IPS-18c (cell line): Measurements from ENCODE around the gene ADRA2C.

Experiments
- H3K4me3 ChIP-seq: 2 replicates; pipeline ENCODE4 v1.7.0; 2013; ENCODE audit warnings: low read depth, mild to moderate bottlenecking, low read length, moderate library complexity; ENCODE audit not compliant: insufficient read depth
- H3K9me3 ChIP-seq: one replicate; pipeline ENCODE4 v1.6.1; 2013; ENCODE audit warnings: mild to moderate bottlenecking, low read length, moderate library complexity; ENCODE audit not compliant: control insufficient read depth, insufficient read depth

ADRA2C gene

DNA sequence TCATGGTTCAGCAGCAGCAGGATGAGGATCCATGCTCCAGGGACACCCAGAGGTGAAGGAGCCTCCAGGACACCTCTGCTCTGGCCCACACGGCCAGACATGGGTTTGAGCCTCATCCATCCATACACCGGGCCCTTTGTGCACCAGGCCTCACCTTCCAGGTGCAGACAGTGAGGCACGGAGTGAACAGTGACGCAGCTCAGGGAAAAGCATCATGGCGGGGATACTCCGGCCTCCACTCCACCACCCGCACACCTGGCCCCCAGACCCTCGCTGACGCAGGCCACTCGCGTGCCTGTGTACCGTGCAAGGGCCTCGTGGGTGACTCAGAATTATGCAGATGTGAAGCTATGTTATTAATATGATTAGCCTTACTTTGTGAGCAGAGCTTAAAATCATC, 33.3 kb downstream of the ADRA2C start:
- Histone ChIP-seq H3K4me3 (no peak overlapping the region), H3K9me3 (no peaks in the 10 kb centered on the region)

DNA sequence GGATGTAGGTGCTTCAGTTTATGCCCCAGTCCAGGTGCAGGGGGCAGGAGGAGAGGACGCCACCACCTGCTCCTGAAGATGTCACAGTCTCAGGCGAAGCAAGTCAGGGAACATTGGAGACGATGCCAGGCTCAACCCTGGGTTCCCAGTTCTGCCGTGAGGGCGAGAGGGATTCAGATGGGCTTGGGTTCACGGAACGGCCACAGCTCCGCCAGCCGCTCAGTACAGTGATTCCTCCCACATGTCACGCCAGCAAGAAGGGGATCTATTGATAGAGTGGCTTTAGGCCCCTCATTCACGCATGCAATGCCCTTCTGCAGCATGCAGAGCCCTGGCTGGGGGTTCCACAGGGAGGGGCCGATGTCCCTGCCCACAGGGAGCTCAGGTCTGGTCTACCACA, 34.2 kb downstream of the ADRA2C start:
- no peak overlapping the region for H3K4me3 ChIP-seq
- no peaks in the 10 kb centered on the region for H3K9me3 ChIP-seq

- Histone ChIP-seq H3K9me3 (no peaks in the 10 kb centered on the region), H3K4me3 (no peak overlapping the region)
These were observed 35.3 kb downstream of the ADRA2C start for GRCh38 chr4:3801521-3801920.

- Histone ChIP-seq H3K9me3 (no peaks in the 10 kb centered on the region), H3K4me3 (no peak overlapping the region)
These were observed 35.9 kb downstream of the ADRA2C start for GRCh38 chr4:3801931-3802550.

DNA sequence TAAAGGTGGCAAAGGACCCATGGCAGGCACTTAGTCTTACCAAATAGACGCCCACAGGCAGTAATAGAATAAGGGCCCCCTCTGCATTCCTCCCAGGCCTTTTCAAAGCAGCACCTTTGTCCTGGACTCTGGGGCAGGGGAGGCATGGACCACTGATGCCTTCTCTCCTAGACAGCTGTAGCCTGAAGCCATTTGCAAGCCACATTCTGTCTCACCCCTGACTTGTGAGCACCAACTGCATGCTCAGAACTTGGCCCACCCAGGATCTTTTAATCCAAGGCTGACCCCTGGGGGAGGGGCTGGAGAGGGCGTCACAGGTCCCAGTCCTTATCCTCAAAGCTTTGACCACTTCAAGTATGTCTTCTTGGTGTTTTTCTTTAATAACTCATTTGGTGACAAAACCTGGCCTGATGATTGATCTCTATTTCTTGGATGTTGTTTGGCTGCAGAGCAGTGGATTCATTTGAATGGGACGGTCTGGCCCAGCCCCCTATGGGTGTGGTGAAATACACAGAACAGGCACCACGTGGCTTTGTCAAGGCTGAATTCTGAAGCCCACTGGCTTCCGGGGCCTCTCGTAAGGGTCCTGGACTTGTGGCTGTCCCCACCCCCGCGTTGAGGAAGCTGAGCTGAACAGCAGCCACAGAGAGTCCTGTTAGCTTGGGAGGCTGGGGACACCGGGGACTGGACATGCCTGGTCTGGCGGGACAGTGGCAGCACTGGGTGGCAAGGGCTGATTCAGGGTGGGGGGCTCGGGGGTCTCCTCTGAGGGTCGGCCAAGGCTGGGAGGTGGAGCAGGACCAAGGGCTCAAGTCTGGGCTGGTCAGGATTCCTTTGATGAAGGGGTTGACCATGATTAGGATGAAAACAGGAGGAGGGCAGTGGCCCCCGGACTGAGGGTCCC, 36.6 kb downstream of the ADRA2C start:
- Histone ChIP-seq H3K4me3 (no peak overlapping the region), H3K9me3 (no peaks in the 10 kb centered on the region)

DNA sequence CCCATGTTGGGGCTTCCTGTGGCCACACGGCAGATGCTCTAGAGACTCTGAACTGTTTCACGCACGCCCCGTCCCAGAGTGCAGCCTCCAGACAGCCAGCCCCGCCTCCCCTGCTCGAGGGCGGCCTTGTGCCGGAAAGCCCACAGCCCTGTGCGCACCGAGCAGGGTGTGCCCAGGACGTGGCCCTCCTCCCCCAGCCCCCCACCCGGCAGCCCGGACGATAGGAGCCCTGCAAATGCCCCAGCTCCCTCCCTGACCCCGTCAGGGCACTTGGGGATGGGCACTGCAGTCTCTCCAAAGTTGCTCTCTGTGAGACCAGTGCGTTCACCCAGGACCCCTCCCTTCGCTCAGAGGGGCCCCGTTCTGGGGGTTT, 37.3 kb downstream of the ADRA2C start:
- H3K4me3 ChIP-seq = no peak overlapping the region
- H3K9me3 ChIP-seq = no peaks in the 10 kb centered on the region

- Histone ChIP-seq H3K9me3 (no peaks in the 10 kb centered on the region), H3K4me3 (no peak overlapping the region)
These were observed 37.8 kb downstream of the ADRA2C start for GRCh38 chr4:3803946-3804345.

DNA sequence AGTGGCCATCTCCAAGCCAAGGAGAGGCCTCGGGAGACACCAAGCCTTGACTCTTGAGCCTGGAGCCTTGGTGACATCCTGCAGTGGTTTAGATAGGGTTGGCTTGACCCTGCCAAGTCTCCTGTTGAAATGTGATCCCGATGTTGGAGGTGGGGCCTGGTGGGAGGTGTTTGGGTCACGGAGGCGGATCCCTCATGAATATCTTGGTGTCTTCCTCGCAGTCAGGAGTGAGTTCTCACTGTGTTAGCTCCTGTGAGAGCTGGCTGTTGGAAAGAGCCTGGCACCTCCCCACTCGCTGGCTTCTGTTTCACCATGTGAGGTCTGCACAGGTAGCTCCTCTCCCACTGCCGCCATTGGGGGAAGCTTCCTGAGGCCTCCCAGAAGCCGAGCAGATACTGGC, 38.8 kb downstream of the ADRA2C start:
- H3K4me3 ChIP-seq = no peak overlapping the region
- peaks cover 2% of the 10 kb centered on the region for H3K9me3 ChIP-seq

GRCh38 chr4:3805731-3806130, 39.5 kb downstream of the ADRA2C start:
- peaks cover 2% of the 10 kb centered on the region for H3K9me3 ChIP-seq
- no peak overlapping the region for H3K4me3 ChIP-seq

GRCh38 chr4:3807311-3807710, 41.1 kb downstream of the ADRA2C start:
- Histone ChIP-seq H3K4me3 (no peak overlapping the region), H3K9me3 (peaks cover 2% of the 10 kb centered on the region)

DNA sequence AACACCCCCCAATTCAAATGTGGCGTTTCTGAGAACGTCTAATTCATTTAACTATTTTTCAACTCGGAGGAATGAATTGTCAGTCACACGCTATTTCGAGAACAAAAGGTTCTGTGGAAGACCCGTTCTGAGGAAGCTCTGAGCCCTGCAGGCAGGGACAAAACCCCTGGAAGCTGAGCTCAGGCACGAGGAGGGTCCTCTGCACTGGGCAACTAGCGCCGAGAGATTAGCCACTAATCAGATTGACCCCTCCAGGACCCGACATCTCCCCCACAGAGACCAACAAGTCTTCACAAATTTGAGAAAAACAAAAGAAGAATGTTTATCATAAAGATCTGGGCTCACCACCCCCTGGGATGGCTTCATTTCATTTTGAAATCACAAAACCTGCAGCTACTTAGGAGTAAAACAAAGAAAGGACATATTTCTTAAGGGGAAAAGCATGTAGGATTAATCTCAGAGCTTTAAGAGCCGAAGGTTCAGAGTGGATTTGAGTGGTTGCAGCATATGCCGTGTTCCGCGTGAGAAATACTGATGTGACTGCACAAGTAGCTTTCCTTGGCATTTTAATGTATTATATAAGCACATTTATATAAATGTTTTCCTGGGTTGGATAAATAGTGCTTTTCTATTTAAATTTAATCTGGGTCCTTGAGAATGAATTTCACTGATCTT, 41.8 kb downstream of the ADRA2C start:
- Histone ChIP-seq H3K9me3 (peaks cover 2% of the 10 kb centered on the region), H3K4me3 (no peak overlapping the region)

- H3K4me3 ChIP-seq = no peak overlapping the region
These were observed 42.4 kb downstream of the ADRA2C start for GRCh38 chr4:3808597-3808996.

DNA sequence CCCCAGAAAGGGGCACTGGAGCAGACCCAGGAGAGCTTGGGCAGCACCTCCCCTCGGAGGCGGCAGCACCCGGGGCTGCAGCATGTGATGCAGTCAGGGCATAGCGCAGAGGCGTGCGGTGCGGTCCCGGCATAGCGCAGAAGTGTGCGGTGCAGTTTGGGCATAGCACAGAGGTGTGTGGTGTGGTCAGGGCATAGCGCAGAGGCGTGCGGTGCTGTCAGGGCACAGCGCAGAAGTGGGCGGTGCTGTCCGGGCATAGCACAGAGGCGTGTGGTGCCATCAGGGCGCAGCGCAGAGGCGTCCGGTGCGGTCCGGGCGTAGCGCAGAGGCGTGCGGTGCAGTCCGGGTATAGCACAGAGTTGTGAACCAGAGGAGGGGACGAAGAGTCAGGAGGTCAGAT, 42.8 kb downstream of the ADRA2C start:
- Histone ChIP-seq H3K4me3 (no peak overlapping the region), H3K9me3 (peaks cover 5% of the 10 kb centered on the region)

More at GRCh38 chr4:3808597-3808996, 42.4 kb downstream of the ADRA2C start:
- H3K9me3 ChIP-seq = peaks cover 5% of the 10 kb centered on the region

- Histone ChIP-seq H3K4me3 (no peak overlapping the region), H3K9me3 (peaks cover 5% of the 10 kb centered on the region)
These were observed 43.4 kb downstream of the ADRA2C start for GRCh38 chr4:3809451-3810110.

DNA sequence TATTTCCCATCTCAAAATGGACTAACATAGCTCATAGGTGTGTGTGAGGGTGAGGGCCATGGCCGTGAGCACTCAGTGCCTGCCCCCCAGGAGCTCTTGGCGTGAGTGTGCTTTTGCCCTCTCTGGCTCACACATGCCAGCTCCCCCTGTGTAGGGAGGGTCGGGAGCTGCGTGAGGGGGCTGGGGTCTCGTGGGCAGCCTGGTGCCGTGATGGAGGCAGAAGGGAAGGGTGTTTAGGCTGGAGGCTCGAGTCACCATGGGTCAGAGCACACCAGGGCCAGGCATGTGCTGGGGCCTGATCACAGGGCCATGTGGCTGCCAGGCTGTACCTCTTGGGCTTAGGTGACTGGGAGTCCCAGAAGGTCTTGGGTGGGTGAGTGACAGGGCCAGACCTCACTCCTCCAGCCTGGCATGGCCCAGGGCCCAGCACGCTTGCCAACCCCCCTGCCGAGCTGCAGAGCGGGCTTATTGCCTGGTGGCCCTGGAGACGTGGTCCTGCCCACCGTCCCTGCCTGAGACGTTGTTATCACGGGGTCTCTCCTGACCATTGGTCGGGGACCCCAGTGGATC, 44.0 kb downstream of the ADRA2C start:
- Histone ChIP-seq H3K9me3 (peaks cover 5% of the 10 kb centered on the region), H3K4me3 (no peak overlapping the region)

DNA sequence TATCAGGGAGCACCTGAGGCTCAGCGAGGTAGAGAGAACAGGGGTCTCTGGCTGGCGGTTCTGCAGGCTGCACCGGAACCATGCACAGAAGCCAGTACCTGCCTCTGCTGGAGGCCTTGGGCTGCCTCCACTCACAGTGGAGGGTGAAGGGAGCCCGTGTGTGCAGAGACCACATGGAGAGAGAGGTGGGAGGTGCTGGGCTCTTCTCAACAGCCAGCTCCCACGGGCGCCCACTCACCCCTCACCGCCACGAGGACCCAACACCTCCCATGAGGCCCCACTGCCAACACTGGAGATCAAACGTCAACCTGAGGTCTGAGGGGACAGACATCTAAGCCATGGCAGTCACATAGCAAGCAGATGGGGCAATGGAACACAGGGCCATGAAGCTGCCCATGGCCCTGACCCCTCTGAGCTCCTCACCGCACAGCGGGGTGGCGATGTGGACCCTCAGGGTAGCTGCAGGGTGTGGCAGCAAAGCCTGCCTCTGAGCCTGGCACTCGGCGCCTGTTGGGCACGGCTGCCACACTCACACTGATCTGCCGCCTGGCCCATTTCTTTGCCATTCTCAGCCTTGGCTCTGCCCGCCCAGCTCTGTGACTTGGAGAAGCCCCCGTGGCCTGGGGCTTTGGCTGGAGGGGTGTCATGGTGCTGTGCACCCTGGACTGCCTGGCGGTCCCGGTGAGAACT, 44.8 kb downstream of the ADRA2C start:
- H3K4me3 ChIP-seq = no peak overlapping the region
- peaks cover 5% of the 10 kb centered on the region for H3K9me3 ChIP-seq

DNA sequence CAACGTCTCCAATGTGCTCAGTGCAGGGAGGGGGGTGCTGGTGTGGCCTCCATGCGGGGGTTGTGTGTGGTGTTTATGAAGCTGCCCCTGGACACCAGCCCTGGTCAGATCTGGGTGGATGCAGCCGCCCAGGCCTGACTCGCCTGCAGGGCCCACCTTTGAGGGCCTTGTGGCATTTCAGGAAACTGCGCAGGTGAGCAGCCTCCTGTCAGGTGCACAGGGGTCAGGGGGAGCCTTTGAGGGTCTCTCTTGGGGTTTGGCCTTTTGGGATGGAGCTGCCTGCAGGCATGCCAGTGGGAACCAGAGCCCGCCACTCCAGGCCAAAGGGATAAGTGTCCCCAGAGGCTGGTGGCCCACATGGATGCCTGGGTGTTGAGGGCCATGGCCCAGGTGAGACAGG, 45.4 kb downstream of the ADRA2C start:
- Histone ChIP-seq H3K4me3 (no peak overlapping the region), H3K9me3 (peaks cover 5% of the 10 kb centered on the region)
